Testis (tissue), 2 donors: ENCODE measurements around the gene IL25.

Source experiments
- CTCF ChIP-seq, 3 experiments: fragments of 450-650 bp in 2 of 3; fragments of 200-600 bp in 1 of 3; sonication (generic) in 1 of 3; IDR thresholded peaks; one replicate each; pipeline ENCODE4 v1.5.1; 2016 to 2019; ENCODE audit warnings: antibody characterized with exemption in 3 of 3, mild to moderate bottlenecking in 2 of 3, moderate library complexity in 1 of 3
- POLR2A ChIP-seq: fragments of 450-650 bp; IDR thresholded peaks from one replicate; pipeline ENCODE4 v1.6.1; 2017; ENCODE audit warnings: antibody characterized with exemption, mild to moderate bottlenecking, moderate library complexity

- TF ChIP-seq CTCF (IDR thresholded peaks at IDR 0.05) (no peak), POLR2A (no peak)
Observed at GRCh38 chr14:23381871-23382270, 9.3 kb downstream of the IL25 start.
